VCaP (cell line): ENCODE data around the gene C5orf15.

Experiments
- H3K27ac ChIP-seq: fragments of 450-650 bp; 2 replicates; pipeline ENCODE4 v1.5.1; 2017
- CTCF ChIP-seq: fragments of 450-650 bp; conservative IDR thresholded peaks from 2 replicates; pipeline ENCODE4 v1.5.1; 2017; ENCODE audit warnings: mild to moderate bottlenecking, moderate library complexity

C5orf15 gene

GRCh38 chr5:133968204-133968980 lies at the start of gene C5orf15:
Gene C5orf15 (minus strand): TSS chr5:133968625. CDS start chr5:133968584, 41 bp downstream.
- 0 out of 2 replicates have a peak, but pooled peaks have one; percentile 16 for TF ChIP-seq CTCF
- peak within 1 kb of the TSS; percentile 84 for H3K27ac ChIP-seq

GRCh38 chr5:134008266-134008749 lies 39.9 kb upstream of the C5orf15 start:
- H3K27ac ChIP-seq = no peak overlapping the region
- TF ChIP-seq CTCF = no peak

GRCh38 chr5:134007581-134008265 lies 39.3 kb upstream of the C5orf15 start:
- TF ChIP-seq CTCF = no peak
- H3K27ac ChIP-seq = no peak overlapping the region

GRCh38 chr5:134006115-134006514 lies 37.7 kb upstream of the C5orf15 start:
- H3K27ac ChIP-seq = peak overlapping the region; percentile 97

GRCh38 chr5:134005417-134006061 lies 37.1 kb upstream of the C5orf15 start:
- H3K27ac ChIP-seq = peak overlapping the region; percentile 97

More at GRCh38 chr5:134006115-134006514, 37.7 kb upstream of the C5orf15 start:
- no peak for TF ChIP-seq CTCF

GRCh38 chr5:134004626-134005416 lies 36.4 kb upstream of the C5orf15 start, which contains the start of gene VDAC1:
Gene VDAC1 (minus strand): TSS chr5:134004975. CDS start chr5:133993012, 11,963 bp downstream.
- TF ChIP-seq CTCF = 0 out of 2 replicates have a peak, but pooled peaks have one; percentile 14
- H3K27ac ChIP-seq = peak within 1 kb of the TSS; percentile 97

More at GRCh38 chr5:134005417-134006061, 37.1 kb upstream of the C5orf15 start:
- no peak for TF ChIP-seq CTCF
